GM20431 (cell line): ENCODE measurements around the gene ERP29.
"Not testable (repeated sequence)": the region's sequence is repeated elsewhere in the genome, so short reads cannot be mapped to it uniquely, and the experiment has no call there.

ENCODE experiments used
- in situ Hi-C: fragments of 300-500 bp; cut with MseI, MboI; formaldehyde crosslinking; loops from one replicate; pipeline ENCODE4 v1.15.0; 2020; ENCODE audit warnings: low sequenced_read_pairs; ENCODE audit not compliant: unreplicated experiment

ERP29 gene

DNA sequence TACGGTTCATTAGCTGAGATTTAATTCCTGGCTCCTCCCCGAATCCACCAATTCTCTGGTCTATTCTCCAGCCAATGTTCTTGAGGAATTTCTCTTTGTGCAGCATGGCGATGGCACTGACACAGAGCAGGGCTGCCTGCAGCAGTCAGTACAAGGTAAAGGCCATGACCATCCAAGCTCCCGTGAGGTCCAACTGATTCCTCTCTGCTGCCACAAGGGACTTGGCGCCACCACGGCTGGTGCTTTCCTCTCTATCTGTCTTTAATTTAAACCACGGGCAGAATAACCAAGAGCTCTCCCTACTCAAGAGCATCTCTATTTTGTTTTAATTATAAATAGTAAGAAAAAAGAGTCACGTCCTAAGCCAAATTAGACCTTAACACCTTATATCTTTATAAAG is 12.4 kb upstream of the ERP29 start:
- in situ Hi-C loops = no loop called here

DNA sequence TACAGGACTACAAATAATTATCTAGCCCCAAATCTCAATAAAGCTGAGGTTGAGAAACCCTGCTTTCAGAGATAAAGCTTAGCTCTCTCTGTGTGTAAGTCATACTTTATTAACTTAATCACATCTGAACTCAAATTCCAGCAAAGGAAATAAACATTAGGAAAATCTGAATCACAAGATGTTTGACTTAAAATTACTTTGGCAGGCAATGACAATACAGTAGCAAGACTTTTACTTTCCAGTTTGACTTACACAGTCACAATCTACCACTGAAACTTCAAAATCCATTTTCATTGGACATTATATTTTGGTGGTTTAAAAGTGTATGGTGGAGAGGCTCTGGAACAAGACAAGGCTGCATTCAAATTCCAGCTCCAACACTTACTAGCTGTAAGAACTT is 11.7 kb upstream of the ERP29 start:
- in situ Hi-C loops = no loop called here

GRCh38 chr12:112004041-112004440 is 9.2 kb upstream of the ERP29 start:
- in situ Hi-C loops = no loop called here

DNA sequence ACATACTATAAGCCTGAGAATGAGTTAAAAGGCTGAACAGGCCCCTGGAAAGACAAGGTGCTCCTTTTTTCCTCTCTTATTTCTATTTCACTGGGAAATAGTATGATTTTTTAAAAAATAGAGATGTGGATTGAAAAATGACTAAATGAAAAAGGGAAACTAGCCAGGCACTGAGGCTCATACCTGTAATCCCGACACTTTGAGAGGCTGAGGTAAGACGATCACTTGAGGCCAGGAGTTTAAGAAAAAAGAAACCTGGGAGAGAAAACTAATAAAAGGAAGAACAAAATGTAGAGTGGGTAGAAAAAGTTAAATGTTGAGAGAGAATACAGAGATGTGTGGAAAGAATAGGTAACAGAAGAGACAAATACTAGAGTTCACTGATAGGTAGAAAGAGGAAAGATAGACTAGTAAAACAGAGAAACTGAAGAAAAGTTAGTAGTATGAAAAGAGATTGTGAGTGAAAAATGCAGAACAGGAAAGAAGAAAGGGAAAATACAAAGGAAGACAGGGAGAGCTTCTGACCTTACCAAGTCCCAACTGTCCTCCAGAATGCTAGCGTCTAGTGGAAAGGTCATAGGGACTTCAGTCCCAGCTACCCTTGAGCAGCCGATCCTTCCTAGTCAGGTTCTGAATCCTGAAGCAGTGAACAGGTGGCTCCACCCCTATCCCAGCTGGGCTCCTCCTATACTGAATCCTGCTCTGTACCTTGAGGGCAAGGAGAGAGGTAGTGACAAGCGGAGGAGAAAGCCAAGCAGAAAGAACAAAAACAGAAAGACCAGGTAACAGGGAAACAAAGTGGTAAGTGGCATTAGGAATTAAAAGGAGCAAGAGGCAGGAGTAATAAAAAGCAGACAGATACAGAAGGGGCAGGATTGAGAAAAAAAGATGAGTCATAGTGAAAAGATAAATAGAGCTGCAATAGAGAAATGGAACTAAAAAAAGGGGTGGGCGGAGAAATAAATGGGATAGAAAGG is 7.5 kb upstream of the ERP29 start:
- in situ Hi-C loops = no loop called here

GRCh38 chr12:112007945-112008344 is 5.3 kb upstream of the ERP29 start:
- in situ Hi-C loops = no loop called here

GRCh38 chr12:112008918-112009317 is 4.3 kb upstream of the ERP29 start:
- in situ Hi-C loops = no loop called here

DNA sequence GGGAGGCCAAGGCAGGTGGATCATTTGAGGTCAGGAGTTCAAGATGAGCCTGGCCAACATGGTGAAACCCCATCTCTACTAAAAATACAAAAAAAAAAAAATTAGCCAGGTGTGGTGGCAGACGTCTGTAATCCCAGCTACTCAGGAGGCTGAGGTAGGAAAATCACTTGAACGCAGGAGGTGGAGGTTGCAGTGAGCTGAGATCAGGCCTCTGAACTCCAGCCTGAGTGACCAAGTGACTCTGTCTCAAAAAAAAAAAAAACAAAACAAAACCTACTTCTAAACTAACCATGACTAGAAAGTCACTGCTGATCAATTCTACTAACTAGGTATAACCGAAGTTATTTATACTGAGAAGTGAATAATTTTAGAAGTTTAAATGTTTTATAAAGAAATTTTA is 3.6 kb upstream of the ERP29 start:
- in situ Hi-C loops = not testable (repeated sequence)

GRCh38 chr12:112010415-112011344 is 2.5 kb upstream of the ERP29 start:
- in situ Hi-C loops = no loop called here

GRCh38 chr12:112011685-112012084 is 1.5 kb upstream of the ERP29 start:
- in situ Hi-C loops = no loop called here

- in situ Hi-C loops = no loop called here
These were observed 576 bp downstream of the ERP29 start for GRCh38 chr12:112013601-112014402.

- in situ Hi-C loops = no loop called here
These were observed 2.7 kb downstream of the ERP29 start for GRCh38 chr12:112015938-112016337.

DNA sequence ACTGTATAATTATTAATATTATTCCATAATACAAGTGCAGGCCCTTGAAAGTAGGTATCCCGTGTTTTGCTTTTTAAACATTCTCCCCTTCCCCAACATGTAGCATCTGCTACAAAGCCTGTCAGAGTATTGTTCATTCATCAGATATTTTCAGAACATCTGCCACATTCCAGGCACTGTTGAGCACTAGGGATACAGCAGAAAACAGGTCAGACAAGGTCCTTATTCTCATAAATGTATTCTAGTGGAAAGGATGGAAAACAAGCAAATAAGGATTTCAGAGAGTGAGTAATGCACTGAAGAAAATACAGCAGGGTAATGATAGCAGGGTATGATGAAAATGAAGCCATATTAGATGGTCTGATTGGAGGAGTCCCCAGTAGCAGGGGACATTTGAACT is 3.8 kb downstream of the ERP29 start:
- in situ Hi-C loops = no loop called here

GRCh38 chr12:112018571-112019237 is 5.5 kb downstream of the ERP29 start:
- in situ Hi-C loops = no loop called here

DNA sequence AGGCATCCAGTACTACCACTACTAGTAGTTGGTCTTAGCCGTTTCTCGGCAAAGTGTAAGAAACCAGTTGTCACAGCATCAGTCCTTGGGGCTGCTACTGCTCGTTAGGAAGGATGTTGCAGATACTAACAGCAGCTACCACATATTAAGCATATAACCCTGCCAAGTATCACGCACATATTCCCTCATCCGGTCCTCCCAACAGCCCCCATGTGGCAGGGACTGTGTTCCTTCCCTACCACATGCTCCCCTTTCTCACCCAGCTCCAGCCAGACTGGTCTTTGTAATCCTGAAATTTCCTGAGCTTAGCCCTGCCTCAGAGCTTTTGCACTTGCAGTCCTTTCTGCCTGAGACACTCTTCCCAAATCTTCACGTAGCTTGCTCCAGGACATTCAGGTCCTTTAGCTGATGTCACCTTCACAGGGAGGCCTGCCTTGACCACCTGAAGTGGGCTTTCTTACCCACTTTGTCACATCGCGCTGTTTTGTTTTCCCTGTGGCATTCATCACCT is 7.8 kb downstream of the ERP29 start:
- in situ Hi-C loops = no loop called here

- in situ Hi-C loops = no loop called here
These were observed 9.2 kb downstream of the ERP29 start for GRCh38 chr12:112022241-112023016.

GRCh38 chr12:112023759-112024396 is 10.7 kb downstream of the ERP29 start:
- in situ Hi-C loops = no loop called here

DNA sequence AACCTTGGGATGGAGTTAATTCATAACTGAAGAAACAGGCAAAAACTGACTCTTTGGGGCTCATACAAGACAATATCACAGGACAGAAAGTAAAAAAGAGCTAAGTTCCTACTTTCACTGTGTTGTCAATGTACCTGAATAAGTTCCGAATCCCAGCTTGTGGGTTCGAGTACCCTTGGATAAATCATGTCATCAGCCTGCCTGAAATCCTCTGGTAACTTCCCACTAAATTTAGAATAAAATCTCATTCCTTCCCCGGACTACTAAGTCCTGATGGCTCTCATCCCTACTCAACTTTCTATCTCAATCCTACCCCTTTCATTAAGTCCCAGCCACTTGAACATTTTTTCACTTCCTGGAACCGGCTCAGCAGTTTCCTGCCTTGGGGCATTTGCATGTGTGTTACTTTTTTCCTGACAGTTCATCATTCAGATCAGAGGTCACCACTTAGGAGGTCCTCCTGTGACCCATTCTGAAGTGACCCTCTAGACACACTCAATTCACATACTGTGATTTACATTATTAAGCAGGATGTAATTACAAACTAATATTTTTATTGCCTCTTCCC is 12.7 kb downstream of the ERP29 start:
- in situ Hi-C loops = no loop called here

- in situ Hi-C loops = no loop called here
These were observed 16.1 kb downstream of the ERP29 start for GRCh38 chr12:112029301-112029700.
